ENCODE data around the gene CDH26.

GRCh38 chr20:59925359-59925758 is 32.9 kb upstream of the CDH26 start:
- TF ChIP-seq POLR2A (IDR thresholded peaks at IDR 0.05; ENCODE audit: low read length) (no peak), GATA1 (IDR thresholded peaks at IDR 0.05; ENCODE audit: low read depth, low read length) (no peak)

Data from erythroblast (primary cell).